GM21515 (cell line): ENCODE measurements around the gene NECAP2.
"Not testable (repeated sequence)": the region's sequence is repeated elsewhere in the genome, so short reads cannot be mapped to it uniquely, and the experiment has no call there.

ENCODE experiments used
- ATAC-seq: cut with Tn5 transposase; IDR thresholded peaks from one replicate; pipeline ENCODE4 v1.9.1; 2021; ENCODE audit not compliant: unreplicated experiment

Gene NECAP2

GRCh38 chr1:16456151-16456550, 15.6 kb downstream of the NECAP2 start:
- ATAC-seq: not testable (repeated sequence)

DNA sequence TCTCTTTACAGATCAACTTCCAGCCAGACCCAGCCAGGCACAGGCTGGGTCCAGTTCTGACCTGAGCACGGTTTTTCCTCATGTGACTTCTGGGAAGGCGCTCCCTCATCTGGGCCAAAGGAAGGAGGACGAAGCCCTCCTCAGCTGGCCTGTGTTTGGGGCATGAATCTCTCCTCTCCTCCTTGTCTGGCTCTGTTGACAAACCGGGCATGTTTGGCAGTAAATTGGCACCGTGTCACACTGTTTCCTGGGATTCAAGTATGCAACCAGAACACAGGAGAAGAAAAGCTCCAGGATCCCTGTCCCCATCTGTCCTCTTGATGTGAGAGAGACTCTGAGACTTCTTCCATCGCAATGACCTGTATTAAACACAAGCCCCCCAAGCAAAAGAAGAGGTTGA, 18.3 kb downstream of the NECAP2 start:
- ATAC-seq: no peak

- no peak for ATAC-seq
Observed at GRCh38 chr1:16459352-16459925, 18.9 kb downstream of the NECAP2 start.

GRCh38 chr1:16461681-16462080, 21.2 kb downstream of the NECAP2 start:
- no peak for ATAC-seq

DNA sequence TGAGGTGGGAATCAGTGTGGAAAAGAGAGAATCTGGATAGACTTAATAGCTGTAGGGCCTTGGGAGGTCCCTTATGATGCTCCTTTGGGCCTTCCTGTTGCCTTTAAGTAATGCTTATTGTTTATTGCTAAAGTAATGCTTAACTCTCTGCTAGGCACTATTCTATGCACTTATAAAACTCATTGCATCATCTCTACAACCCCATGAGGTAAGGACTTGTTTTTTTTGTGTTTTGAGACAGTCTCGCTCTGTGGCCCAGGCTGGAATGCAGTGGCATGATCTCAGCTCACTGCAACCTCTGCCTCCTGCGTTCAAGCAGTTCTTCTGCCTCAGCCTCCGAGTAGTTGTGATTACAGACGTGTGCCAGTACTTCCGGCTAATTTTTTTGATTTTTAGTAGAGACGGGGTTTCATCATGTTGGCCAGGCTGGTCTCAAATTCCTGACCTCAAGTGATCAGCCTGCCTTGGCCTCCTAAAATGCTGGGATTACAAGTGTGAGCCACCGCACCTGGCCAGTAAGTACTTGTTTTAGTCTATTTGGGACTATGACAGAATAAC, 22.3 kb downstream of the NECAP2 start:
- ATAC-seq: no peak

GRCh38 chr1:16464917-16465625, 24.5 kb downstream of the NECAP2 start:
- no peak for ATAC-seq

GRCh38 chr1:16468558-16468957, 28.0 kb downstream of the NECAP2 start:
- ATAC-seq: no peak

DNA sequence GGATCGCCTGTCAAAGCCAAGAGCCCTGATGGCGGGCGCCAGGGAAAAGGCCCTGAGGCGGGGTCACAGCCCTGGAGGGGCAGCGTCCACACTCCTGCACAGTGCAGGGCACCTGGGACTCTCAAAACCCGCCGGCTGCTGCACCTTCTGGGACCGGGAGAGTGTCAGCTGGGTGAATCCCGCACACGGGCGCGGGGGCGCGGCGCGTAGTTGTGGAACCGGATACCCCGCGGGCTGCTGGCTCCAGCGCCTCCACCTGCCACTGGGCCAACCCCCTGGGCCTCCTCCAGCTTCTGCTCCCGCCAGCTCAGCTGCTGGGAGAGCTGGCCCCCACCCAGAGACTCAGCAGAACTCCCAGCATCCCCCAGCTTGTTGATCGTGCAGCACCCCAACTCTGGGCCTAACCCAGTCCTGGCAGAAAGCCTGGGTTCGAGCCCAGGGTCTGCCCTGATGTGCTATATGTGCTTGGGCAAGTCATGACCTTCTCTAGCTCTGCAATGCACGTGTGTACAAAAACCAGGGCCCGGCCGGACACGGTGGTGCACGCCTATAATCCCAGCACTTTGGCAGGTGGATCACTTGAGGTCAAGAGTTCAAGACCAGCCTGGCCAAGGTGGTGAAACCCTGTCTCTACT, 33.8 kb downstream of the NECAP2 start:
- no peak for ATAC-seq

- not testable (repeated sequence) for ATAC-seq
Observed at GRCh38 chr1:16474891-16475290, 34.4 kb downstream of the NECAP2 start.

DNA sequence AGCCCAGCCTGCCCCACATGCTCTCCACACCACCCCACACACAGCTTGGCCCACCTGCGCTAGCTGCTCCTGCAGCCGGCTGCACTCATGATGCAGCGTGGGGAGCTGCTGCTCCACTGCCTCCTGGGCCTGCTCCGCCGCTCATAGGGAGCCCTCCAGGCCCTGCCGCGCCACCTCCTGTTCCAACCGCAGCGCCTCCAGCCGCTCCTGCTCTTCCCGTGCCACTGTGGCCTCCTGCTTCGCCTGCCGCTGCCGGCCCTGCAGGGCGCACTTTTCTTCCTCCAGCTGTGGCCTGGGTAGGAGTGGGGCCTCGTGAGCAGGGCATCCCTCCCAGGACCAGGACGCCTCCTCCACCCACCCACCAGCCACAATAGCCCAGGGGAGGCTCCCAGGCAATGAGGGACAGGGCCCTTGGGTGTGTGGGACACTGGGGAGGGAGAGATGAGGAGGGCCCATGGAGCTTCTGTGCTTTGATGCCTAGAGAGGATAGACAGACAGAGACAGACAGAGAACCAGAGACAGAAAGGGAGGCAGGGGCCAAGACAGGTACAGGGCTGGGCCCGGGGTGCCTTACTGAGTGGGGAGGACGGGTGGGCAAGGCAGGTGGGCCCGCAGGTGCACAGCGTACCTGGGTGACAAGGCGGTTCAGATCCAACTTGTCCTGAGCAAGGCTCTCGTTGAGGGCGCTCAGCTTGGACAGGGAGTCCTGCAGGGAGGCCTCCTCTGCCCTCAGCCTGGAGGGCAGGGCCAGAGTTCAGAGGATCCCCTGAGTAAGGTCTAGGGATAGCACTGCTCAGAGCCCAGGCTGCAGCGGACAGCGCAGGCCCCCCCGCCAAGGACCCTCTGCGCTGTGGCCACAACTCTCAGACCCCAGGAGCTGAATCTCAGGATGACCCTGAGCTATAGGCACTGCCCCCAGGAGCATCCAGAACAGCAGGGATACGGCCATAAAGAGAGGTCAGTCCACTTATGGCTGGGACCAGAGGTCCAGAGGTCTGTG, 35.5 kb downstream of the NECAP2 start:
- ATAC-seq: not testable (repeated sequence)

- no peak for ATAC-seq
Observed at GRCh38 chr1:16478091-16478490, 37.6 kb downstream of the NECAP2 start.

GRCh38 chr1:16483146-16483545, 42.6 kb downstream of the NECAP2 start:
- not testable (repeated sequence) for ATAC-seq

DNA sequence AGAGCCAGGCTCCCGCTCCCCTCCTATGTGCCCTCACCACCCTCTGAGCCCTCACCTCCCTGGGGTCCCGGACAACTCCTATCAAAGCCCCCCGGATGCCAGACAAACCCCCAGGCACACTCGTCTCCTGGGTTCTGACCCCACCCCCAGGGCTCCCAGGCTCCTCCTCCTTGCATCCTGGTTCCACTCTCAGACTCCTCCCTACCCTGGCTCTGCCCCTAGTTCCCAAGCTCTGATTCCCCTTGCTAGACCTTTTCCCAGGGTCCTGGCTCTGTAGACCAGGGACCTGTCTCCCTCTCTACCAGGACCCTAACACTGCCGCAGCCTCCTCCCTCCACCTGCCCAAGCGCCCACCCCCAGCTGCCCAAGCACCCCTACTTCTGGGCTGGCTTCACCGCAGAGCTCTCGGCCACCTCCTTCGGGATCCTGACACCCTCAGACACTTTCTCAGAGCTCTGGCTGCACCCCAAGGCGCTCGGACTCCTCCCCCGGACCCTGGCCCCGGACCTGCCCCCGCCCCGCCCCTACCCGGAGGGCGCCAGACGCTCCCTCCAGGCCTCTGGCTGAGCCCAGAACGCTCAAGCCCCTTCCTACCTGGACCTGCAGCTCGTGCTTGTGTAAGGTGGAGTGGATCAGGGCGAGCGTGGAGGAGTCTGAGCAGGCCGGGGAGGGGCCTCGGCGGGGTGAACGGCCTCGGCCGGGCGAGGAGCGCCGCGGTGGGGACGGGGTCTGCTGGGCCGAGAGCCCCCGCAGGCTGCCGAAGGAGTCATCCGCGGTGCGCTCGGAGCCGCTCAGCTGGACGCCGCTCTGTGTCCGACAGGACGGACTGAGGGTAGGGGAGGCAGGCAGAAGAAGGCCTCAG, 43.3 kb downstream of the NECAP2 start:
- not testable (repeated sequence) for ATAC-seq

DNA sequence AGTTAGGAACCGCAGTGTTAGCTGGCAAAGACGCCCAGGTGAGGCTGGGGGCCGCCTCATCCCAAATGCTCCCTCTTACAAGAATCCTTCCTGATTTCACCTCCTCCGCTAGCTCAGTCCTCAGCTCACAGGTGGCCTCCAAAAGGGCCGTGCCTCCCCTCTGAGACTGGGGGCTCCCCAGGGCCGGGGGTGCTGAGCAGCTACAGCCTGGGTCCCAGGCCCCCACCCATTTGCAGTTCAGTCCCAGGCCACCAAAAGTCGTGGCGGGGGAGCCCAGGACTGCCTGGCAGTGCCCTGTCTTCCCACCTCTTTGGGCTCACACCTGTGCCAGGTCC, 43.9 kb downstream of the NECAP2 start:
- no peak for ATAC-seq

DNA sequence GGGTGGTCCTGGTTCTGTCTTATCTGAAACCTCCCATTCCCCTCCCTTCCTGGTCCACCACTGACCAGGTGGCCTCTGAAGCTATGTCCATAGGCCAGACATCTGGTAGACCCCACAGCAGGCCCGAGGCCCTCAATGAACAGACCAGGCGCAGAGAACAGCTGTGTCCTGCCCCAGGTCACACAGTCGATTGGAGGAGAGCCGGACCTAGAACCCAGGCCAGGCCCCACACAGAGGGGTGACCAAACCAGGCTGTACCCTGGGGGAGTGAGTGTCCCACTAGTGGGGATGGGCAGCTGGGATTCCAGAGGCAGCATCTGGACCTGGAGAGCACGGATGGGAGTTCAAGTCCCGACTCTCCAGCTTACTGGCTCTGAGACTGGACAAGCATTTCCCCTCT, 44.4 kb downstream of the NECAP2 start:
- no peak for ATAC-seq

DNA sequence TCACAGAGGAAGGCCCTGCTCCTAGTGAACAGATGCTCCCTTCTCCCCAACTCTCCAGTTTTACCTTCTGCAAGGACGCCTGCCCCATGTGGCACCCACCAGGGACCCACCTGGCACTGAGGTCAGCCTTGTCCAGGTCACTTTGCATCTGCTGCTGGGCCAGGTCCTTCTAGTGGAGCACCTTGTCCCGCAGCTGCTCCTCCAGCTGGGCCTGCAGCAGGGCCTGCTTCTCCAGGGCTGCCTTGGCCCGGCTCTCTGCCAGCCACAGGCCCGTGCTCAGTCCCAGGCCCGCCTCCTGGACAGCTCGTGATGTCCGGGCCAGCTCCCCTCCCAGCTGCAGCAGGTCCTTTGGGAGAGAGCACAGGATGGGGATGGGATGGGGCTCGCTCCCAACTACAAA, 45.8 kb downstream of the NECAP2 start:
- not testable (repeated sequence) for ATAC-seq

- not testable (repeated sequence) for ATAC-seq
Observed at GRCh38 chr1:16487011-16487410, 46.5 kb downstream of the NECAP2 start.

- not testable (repeated sequence) for ATAC-seq
Observed at GRCh38 chr1:16489195-16489880, 48.8 kb downstream of the NECAP2 start.

- no peak for ATAC-seq
Observed at GRCh38 chr1:16491056-16491675, 50.6 kb downstream of the NECAP2 start.
